Body of pancreas (tissue), 4 donors: ENCODE results near the gene APCDD1L. TPM values are rescaled to one million over a fixed set of nuclear protein-coding genes. Genes with fewer than 3 reads are reported as not detected.

ENCODE experiments used
- ATAC-seq: fragments of 150-250 bp; one replicate; pipeline ENCODE4 v1.9.1; 2016
- DNase-seq, 4 donors: peaks; one replicate each; pipeline ENCODE4 v3.0.0-alpha.2; 2019
- H3K27ac ChIP-seq, 4 donors: fragments of 200-600 bp; sonication (generic); 1 replicate in 3 of 4; 2 replicates in 1 of 4; pipeline versions ENCODE4 v1.5.1 to v1.6.1; 2016 to 2019; ENCODE audit warnings: mild to moderate bottlenecking in 1 of 4, mixed read lengths in 1 of 4, moderate library complexity in 1 of 4
- H3K27me3 ChIP-seq, 2 donors: fragments of 200-600 bp; sonication (generic); one replicate each; pipeline ENCODE4 v1.6.0; 2016; ENCODE audit warnings: mild to moderate bottlenecking in 1 of 2
- H3K36me3 ChIP-seq, 2 donors: fragments of 200-600 bp; sonication (generic); replicated peaks in 1 of 2; 2 replicates each; pipeline ENCODE4 v1.5.1; 2016; ENCODE audit warnings: low read depth in 2 of 2; ENCODE audit not compliant: insufficient read depth in 1 of 2
- H3K4me1 ChIP-seq: fragments of 200-600 bp; sonication (generic); one replicate; pipeline ENCODE4 v1.6.0; 2016
- H3K4me3 ChIP-seq, 2 donors: fragments of 200-600 bp; sonication (generic); 1 replicate in 1 of 2; 2 replicates in 1 of 2; pipeline ENCODE4 v1.5.1; 2016 to 2019
- H3K9me3 ChIP-seq, 3 donors: fragments of 200-600 bp; sonication (generic); 1 replicate in 2 of 3; 2 replicates in 1 of 3; pipeline ENCODE4 v1.5.1; 2016
- POLR2A ChIP-seq, 3 donors: fragments of 450-650 bp; IDR thresholded peaks; one replicate each; pipeline ENCODE4 v1.6.1; 2016; ENCODE audit warnings: antibody characterized with exemption in 3 of 3, mild to moderate bottlenecking in 2 of 3
- WGBS, 2 donors: methylation state at CpG; one replicate each; pipeline ENCODE4 v1.1.5; 2017; 5-methylcytosine and 5-hydroxymethylcytosine counted together
- intact Hi-C: fragments of 100-400 bp; cut with DNase I; formaldehyde crosslinking; loops from one replicate; pipeline ENCODE4 v1.15.1; 2023
- total RNA-seq, 2 donors: library from RNA; depleted of rRNA; stranded (reverse); fragments of >200 nt; gene quantifications; one replicate each; pipeline ENCODE4 v1.1.0, GENCODE V29; 2016
- TF ChIP-seq, protein P1 (sequence below), 7 experiments: fragments of 450-650 bp in 4 of 7; fragments of 200-600 bp in 3 of 7; sonication (generic) in 3 of 7; IDR thresholded peaks; one replicate each; pipeline ENCODE4 v1.5.1; 2016 to 2019; ENCODE audit warnings: antibody characterized with exemption in 7 of 7

APCDD1L gene
- total RNA-seq, 2 donors from 2014 or later, result 1.3 TPM; not detected in 1

DNA sequence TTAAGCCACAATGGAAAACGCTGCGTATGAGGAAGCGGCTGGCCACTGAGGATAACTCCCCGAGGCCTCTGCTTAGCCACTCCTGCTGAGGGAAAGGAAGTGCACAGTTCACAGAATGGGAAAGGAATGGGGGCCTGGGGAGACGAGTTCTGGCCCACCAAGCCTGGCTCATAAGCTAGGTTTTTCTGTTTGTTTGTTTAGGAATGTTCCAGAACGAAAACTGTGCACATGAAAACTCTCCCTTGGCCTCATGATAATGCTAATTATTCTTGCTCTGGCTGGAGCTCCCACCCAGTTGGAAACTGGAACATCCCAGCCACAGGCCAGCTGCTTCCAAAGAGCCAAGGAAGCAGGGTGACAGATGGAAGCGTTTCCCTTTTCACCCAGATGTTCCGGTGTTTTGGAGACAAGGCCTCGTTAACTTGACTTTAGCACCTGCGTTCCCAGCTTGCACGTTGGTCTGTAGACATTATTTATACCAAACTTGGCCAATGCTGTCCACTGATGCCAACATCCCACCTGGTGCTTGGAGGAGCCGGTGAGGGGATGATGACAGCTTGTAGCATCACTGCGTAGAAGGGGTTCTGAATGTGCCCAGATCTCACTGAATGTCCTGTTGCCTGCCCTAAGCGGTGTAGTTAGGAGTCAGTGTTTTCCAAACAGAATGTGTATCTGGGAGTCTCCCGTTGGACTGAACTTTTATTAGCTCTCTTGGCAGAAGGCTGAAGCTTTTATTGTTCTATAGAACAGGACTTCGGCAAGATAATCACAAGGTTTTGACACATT is 34.5 kb downstream of the APCDD1L start:
- no peak for ATAC-seq
- Histone ChIP-seq H3K4me1 (no peaks in the 10 kb centered on the region), H3K27me3 (no peaks in the 10 kb centered on the region), H3K4me3 (no peak overlapping the region), H3K27ac (no peak overlapping the region), H3K9me3 (peaks cover 0 to 6% (median 0%) of the 10 kb centered on the region in 3 donors), H3K36me3 (no peaks in the 10 kb centered on the region)
- DNase-seq, result no peak
- 73 to 74% methylated on average over 16 of the region's 16 CpGs for WGBS, 2 donors
- TF ChIP-seq, protein P1, sequence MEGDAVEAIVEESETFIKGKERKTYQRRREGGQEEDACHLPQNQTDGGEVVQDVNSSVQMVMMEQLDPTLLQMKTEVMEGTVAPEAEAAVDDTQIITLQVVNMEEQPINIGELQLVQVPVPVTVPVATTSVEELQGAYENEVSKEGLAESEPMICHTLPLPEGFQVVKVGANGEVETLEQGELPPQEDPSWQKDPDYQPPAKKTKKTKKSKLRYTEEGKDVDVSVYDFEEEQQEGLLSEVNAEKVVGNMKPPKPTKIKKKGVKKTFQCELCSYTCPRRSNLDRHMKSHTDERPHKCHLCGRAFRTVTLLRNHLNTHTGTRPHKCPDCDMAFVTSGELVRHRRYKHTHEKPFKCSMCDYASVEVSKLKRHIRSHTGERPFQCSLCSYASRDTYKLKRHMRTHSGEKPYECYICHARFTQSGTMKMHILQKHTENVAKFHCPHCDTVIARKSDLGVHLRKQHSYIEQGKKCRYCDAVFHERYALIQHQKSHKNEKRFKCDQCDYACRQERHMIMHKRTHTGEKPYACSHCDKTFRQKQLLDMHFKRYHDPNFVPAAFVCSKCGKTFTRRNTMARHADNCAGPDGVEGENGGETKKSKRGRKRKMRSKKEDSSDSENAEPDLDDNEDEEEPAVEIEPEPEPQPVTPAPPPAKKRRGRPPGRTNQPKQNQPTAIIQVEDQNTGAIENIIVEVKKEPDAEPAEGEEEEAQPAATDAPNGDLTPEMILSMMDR (IDR thresholded peaks at IDR 0.05), result no peak
- TF ChIP-seq POLR2A (IDR thresholded peaks at IDR 0.05), result no peak
- intact Hi-C loops, result no loop called here

- Histone ChIP-seq H3K9me3 (peaks cover 0 to 6% (median 0%) of the 10 kb centered on the region in 3 donors), H3K4me3 (no peak overlapping the region), H3K27me3 (no peaks in the 10 kb centered on the region), H3K27ac (no peak overlapping the region), H3K36me3 (no peaks in the 10 kb centered on the region), H3K4me1 (no peaks in the 10 kb centered on the region)
- ATAC-seq (no peak), DNase-seq (no peak)
- intact Hi-C loops, result no loop called here
- no peak for TF ChIP-seq POLR2A (IDR thresholded peaks at IDR 0.05)
- 75 to 82% methylated on average over 8 to 9 of the region's 9 CpGs for WGBS, 2 donors
These were observed 35.3 kb downstream of the APCDD1L start for GRCh38 chr20:58479726-58480440.

- intact Hi-C loops, result no loop called here
- WGBS, 2 donors, result 65 to 78% methylated on average over 3 of the region's 3 CpGs
- no peaks in the 10 kb centered on the region for H3K4me1 ChIP-seq
- H3K27ac ChIP-seq, result no peak overlapping the region
- H3K36me3 ChIP-seq, result no peaks in the 10 kb centered on the region
- H3K4me3 ChIP-seq, result no peak overlapping the region
- no peak for DNase-seq
- H3K9me3 ChIP-seq, result peaks cover 0 to 6% (median 0%) of the 10 kb centered on the region in 3 donors
- TF ChIP-seq, protein P1 (IDR thresholded peaks at IDR 0.05), result no peak
- no peak for TF ChIP-seq POLR2A (IDR thresholded peaks at IDR 0.05)
- ATAC-seq, result no peak
- no peaks in the 10 kb centered on the region for H3K27me3 ChIP-seq
These were observed 36.9 kb downstream of the APCDD1L start for GRCh38 chr20:58478141-58478805.

- no peak overlapping the region for H3K4me3 ChIP-seq
- TF ChIP-seq, protein P1 (IDR thresholded peaks at IDR 0.05), result no peak
- TF ChIP-seq POLR2A (IDR thresholded peaks at IDR 0.05), result no peak
- ATAC-seq (no peak), DNase-seq (no peak)
- intact Hi-C loops, result no loop called here
- H3K27ac ChIP-seq, result no peak overlapping the region
- peaks cover 0 to 6% (median 0%) of the 10 kb centered on the region in 3 donors for H3K9me3 ChIP-seq
- H3K36me3 ChIP-seq, result no peaks in the 10 kb centered on the region
- no peaks in the 10 kb centered on the region for H3K4me1 ChIP-seq
- 83 to 90% methylated on average over 10 of the region's 10 CpGs for WGBS, 2 donors
- no peaks in the 10 kb centered on the region for H3K27me3 ChIP-seq
These were observed 39.7 kb downstream of the APCDD1L start for GRCh38 chr20:58475466-58475865.
